Body of pancreas (tissue), 4 donors: Measurements from ENCODE around the gene DRP2. TPM values are rescaled to one million over a fixed set of nuclear protein-coding genes. Genes with fewer than 3 reads are reported as not detected.

Experiments
- ATAC-seq: fragments of 150-250 bp; one replicate; pipeline ENCODE4 v1.9.1; 2016
- DNase-seq, 4 donors: peaks; one replicate each; pipeline ENCODE4 v3.0.0-alpha.2; 2019
- H3K27ac ChIP-seq, 4 donors: fragments of 200-600 bp; sonication (generic); 1 replicate in 3 of 4; 2 replicates in 1 of 4; pipeline versions ENCODE4 v1.5.1 to v1.6.1; 2016 to 2019; ENCODE audit warnings: mild to moderate bottlenecking in 1 of 4, mixed read lengths in 1 of 4, moderate library complexity in 1 of 4
- H3K27me3 ChIP-seq, 2 donors: fragments of 200-600 bp; sonication (generic); one replicate each; pipeline ENCODE4 v1.6.0; 2016; ENCODE audit warnings: mild to moderate bottlenecking in 1 of 2
- H3K36me3 ChIP-seq, 2 donors: fragments of 200-600 bp; sonication (generic); replicated peaks in 1 of 2; 2 replicates each; pipeline ENCODE4 v1.5.1; 2016; ENCODE audit warnings: low read depth in 2 of 2; ENCODE audit not compliant: insufficient read depth in 1 of 2
- H3K4me1 ChIP-seq: fragments of 200-600 bp; sonication (generic); one replicate; pipeline ENCODE4 v1.6.0; 2016
- H3K4me3 ChIP-seq, 2 donors: fragments of 200-600 bp; sonication (generic); 1 replicate in 1 of 2; 2 replicates in 1 of 2; pipeline ENCODE4 v1.5.1; 2016 to 2019
- H3K9me3 ChIP-seq, 3 donors: fragments of 200-600 bp; sonication (generic); 1 replicate in 2 of 3; 2 replicates in 1 of 3; pipeline ENCODE4 v1.5.1; 2016
- CTCF ChIP-seq, 7 experiments: fragments of 450-650 bp in 4 of 7; fragments of 200-600 bp in 3 of 7; sonication (generic) in 3 of 7; IDR thresholded peaks; one replicate each; pipeline ENCODE4 v1.5.1; 2016 to 2019; ENCODE audit warnings: antibody characterized with exemption in 7 of 7
- POLR2A ChIP-seq, 3 donors: fragments of 450-650 bp; IDR thresholded peaks; one replicate each; pipeline ENCODE4 v1.6.1; 2016; ENCODE audit warnings: antibody characterized with exemption in 3 of 3, mild to moderate bottlenecking in 2 of 3
- WGBS, 2 donors: methylation state at CpG; one replicate each; pipeline ENCODE4 v1.1.5; 2017; 5-methylcytosine and 5-hydroxymethylcytosine counted together
- intact Hi-C: fragments of 100-400 bp; cut with DNase I; formaldehyde crosslinking; loops from one replicate; pipeline ENCODE4 v1.15.1; 2023
- total RNA-seq, 2 donors: library from RNA; depleted of rRNA; stranded (reverse); fragments of >200 nt; gene quantifications; one replicate each; pipeline ENCODE4 v1.1.0, GENCODE V29; 2016

The DRP2 gene
- total RNA-seq, 2 donors from 2014 or later: not detected

GRCh38 chrX:101208152-101208905 lies 11.3 kb upstream of the DRP2 start:
- no peak overlapping the region for H3K27ac ChIP-seq
- H3K9me3 ChIP-seq: no peaks in the 10 kb centered on the region
- ATAC-seq (no peak), DNase-seq (no peak)
- TF ChIP-seq POLR2A (IDR thresholded peaks at IDR 0.05): no peak
- no peak for TF ChIP-seq CTCF (IDR thresholded peaks at IDR 0.05)
- WGBS, 2 donors: 29 to 57% methylated on average over 4 of the region's 4 CpGs
- intact Hi-C loops: no loop called here
- no peaks in the 10 kb centered on the region for H3K36me3 ChIP-seq
- no peak overlapping the region for H3K4me3 ChIP-seq
- peaks cover 0 to 4% of the 10 kb centered on the region in 2 donors for H3K27me3 ChIP-seq
- H3K4me1 ChIP-seq: no peaks in the 10 kb centered on the region

GRCh38 chrX:101210630-101211029 lies 9.0 kb upstream of the DRP2 start:
- no peaks in the 10 kb centered on the region for H3K9me3 ChIP-seq
- no peaks in the 10 kb centered on the region for H3K4me1 ChIP-seq
- 55 to 91% methylated on average over 1 of the region's 1 CpG for WGBS, 2 donors
- ATAC-seq: no peak
- no peak overlapping the region for H3K27ac ChIP-seq
- no peak for TF ChIP-seq CTCF (IDR thresholded peaks at IDR 0.05)
- TF ChIP-seq POLR2A (IDR thresholded peaks at IDR 0.05): no peak
- H3K27me3 ChIP-seq: no peaks in the 10 kb centered on the region
- intact Hi-C loops: no loop called here
- no peak overlapping the region for H3K4me3 ChIP-seq
- H3K36me3 ChIP-seq: no peaks in the 10 kb centered on the region
- no peak for DNase-seq

GRCh38 chrX:101217689-101218088 lies 1.9 kb upstream of the DRP2 start:
- Histone ChIP-seq H3K4me1 (no peaks in the 10 kb centered on the region), H3K27ac (no peak overlapping the region), H3K27me3 (no peaks in the 10 kb centered on the region), H3K36me3 (no peaks in the 10 kb centered on the region), H3K9me3 (no peaks in the 10 kb centered on the region), H3K4me3 (no peak overlapping the region)
- intact Hi-C loops: no loop called here
- no peak for ATAC-seq
- no peak for DNase-seq
- TF ChIP-seq POLR2A (IDR thresholded peaks at IDR 0.05): no peak
- TF ChIP-seq CTCF (IDR thresholded peaks at IDR 0.05): no peak
- WGBS, 2 donors: 75 to 83% methylated on average over 4 to 5 of the region's 6 CpGs

- WGBS, 2 donors: 63 to 77% methylated on average over 9 to 12 of the region's 12 CpGs
- no peaks in the 10 kb centered on the region for H3K4me1 ChIP-seq
- DNase-seq: no peak
- no peaks in the 10 kb centered on the region for H3K36me3 ChIP-seq
- H3K4me3 ChIP-seq: no peak overlapping the region
- intact Hi-C loops: no loop called here
- no peaks in the 10 kb centered on the region for H3K9me3 ChIP-seq
- TF ChIP-seq POLR2A (IDR thresholded peaks at IDR 0.05) (no peak), CTCF (IDR thresholded peaks at IDR 0.05) (no peak)
- ATAC-seq: no peak
- no peaks in the 10 kb centered on the region for H3K27me3 ChIP-seq
- H3K27ac ChIP-seq: no peak overlapping the region
These were observed 319 bp downstream of the DRP2 start for GRCh38 chrX:101219864-101220346.
